CD4-positive, alpha-beta T cell (primary cell): ENCODE measurements around the gene CXXC5. TPM values are rescaled to one million over a fixed set of nuclear protein-coding genes. Genes with fewer than 3 reads are reported as not detected.

Source experiments
- ATAC-seq: fragments of 200-7000 bp; cut with Tn5 transposase; one replicate; pipeline ENCODE4 v1.10.0; 2022; ENCODE audit warnings: mild to moderate bottlenecking; ENCODE audit not compliant: poor library complexity
- CTCF ChIA-PET: fragments of 350-600 bp; sonication (Branson Sonifier 250); formaldehyde crosslinking; loops from one replicate; lab custom pipeline; 2021; ENCODE audit warnings: antibody characterized with exemption, inconsistent platforms; lab: Charles Lee
- POLR2A ChIA-PET: fragments of 350-600 bp; sonication (Branson Sonifier 250); formaldehyde crosslinking; loops from one replicate; lab custom pipeline; 2021; ENCODE audit warnings: antibody characterized with exemption, inconsistent platforms; lab: Charles Lee
- DNase-seq, 14 experiments: peaks; one replicate each; pipeline ENCODE4 v3.0.0-alpha.2; 2013 to 2020; ENCODE audit warnings: mixed read lengths in 2 of 14
- H3K27ac ChIP-seq, 2 donors: one replicate each; pipeline versions ENCODE4 v1.5.1 to v1.7.0; 2013; ENCODE audit warnings: low read length in 2 of 2, low read depth in 1 of 2, mild to moderate bottlenecking in 1 of 2
- H3K27me3 ChIP-seq, 2 experiments: 1 replicate in 1 of 2; 2 replicates in 1 of 2; pipeline versions ENCODE4 v1.6.1 to v1.7.0; 2013; ENCODE audit warnings: low read length in 2 of 2, control low read depth in 1 of 2, mild to moderate bottlenecking in 1 of 2, moderate library complexity in 1 of 2; ENCODE audit not compliant: insufficient read depth in 2 of 2, control insufficient read depth in 1 of 2
- H3K36me3 ChIP-seq: one replicate; pipeline ENCODE4 v1.6.1; 2013; ENCODE audit warnings: low read length, control low read depth; ENCODE audit not compliant: insufficient read depth
- H3K4me1 ChIP-seq: one replicate; pipeline ENCODE4 v1.6.1; 2013; ENCODE audit warnings: low read length, control low read depth; ENCODE audit not compliant: insufficient read depth
- H3K4me3 ChIP-seq: one replicate; pipeline ENCODE4 v1.5.1; 2013; ENCODE audit warnings: mild to moderate bottlenecking, low read length, moderate library complexity
- H3K9me3 ChIP-seq, 2 experiments: 1 replicate in 1 of 2; 2 replicates in 1 of 2; pipeline versions ENCODE4 v1.6.1 to v1.7.0; 2013; ENCODE audit warnings: low read length in 2 of 2, mild to moderate bottlenecking in 2 of 2, control low read depth in 1 of 2, moderate library complexity in 1 of 2; ENCODE audit not compliant: control insufficient read depth in 1 of 2, insufficient read depth in 1 of 2
- H3K27ac Mint-ChIP-seq: one replicate; pipeline ENCODE4 v1.8.0; 2020; ENCODE audit warnings: mixed read lengths
- H3K27me3 Mint-ChIP-seq: one replicate; pipeline ENCODE4 v1.8.0; 2021; ENCODE audit warnings: mixed read lengths
- H3K36me3 Mint-ChIP-seq: one replicate; pipeline ENCODE4 v1.8.0; 2021; ENCODE audit warnings: low read depth, mixed read lengths
- H3K4me1 Mint-ChIP-seq: one replicate; pipeline ENCODE4 v1.8.0; 2021; ENCODE audit warnings: low read depth, mixed read lengths
- H3K4me3 Mint-ChIP-seq: one replicate; pipeline ENCODE4 v1.8.0; 2020; ENCODE audit warnings: mild to moderate bottlenecking, mixed read lengths
- H3K9me3 Mint-ChIP-seq: one replicate; pipeline ENCODE4 v1.8.0; 2020; ENCODE audit warnings: mixed read lengths
- intact Hi-C, 2 experiments: fragments of 100-400 bp; cut with DNase I in 1 of 2; cut with micrococcal nuclease in 1 of 2; formaldehyde crosslinking; loops; one replicate each; pipeline versions ENCODE4 v1.15.1 to v1.9.0; 2023 to 2025; cut with DNase I, micrococcal nuclease
- total RNA-seq, 174 experiments: library from RNA in 2 of 174; stranded (reverse) in 2 of 174; gene quantifications; one replicate each; pipeline ENCODE4 v1.2.3 and lab custom pipeline; 2021 to 2026
- TF ChIP-seq, protein P1 (sequence below): fragments of 200-600 bp; IDR thresholded peaks from one replicate; pipeline ENCODE4 v1.8.0; 2022; ENCODE audit warnings: antibody characterized with exemption, mild to moderate bottlenecking

Gene CXXC5
- total RNA-seq, 2 experiments from 2014 or later, result 1.9 to 2.7 TPM

DNA sequence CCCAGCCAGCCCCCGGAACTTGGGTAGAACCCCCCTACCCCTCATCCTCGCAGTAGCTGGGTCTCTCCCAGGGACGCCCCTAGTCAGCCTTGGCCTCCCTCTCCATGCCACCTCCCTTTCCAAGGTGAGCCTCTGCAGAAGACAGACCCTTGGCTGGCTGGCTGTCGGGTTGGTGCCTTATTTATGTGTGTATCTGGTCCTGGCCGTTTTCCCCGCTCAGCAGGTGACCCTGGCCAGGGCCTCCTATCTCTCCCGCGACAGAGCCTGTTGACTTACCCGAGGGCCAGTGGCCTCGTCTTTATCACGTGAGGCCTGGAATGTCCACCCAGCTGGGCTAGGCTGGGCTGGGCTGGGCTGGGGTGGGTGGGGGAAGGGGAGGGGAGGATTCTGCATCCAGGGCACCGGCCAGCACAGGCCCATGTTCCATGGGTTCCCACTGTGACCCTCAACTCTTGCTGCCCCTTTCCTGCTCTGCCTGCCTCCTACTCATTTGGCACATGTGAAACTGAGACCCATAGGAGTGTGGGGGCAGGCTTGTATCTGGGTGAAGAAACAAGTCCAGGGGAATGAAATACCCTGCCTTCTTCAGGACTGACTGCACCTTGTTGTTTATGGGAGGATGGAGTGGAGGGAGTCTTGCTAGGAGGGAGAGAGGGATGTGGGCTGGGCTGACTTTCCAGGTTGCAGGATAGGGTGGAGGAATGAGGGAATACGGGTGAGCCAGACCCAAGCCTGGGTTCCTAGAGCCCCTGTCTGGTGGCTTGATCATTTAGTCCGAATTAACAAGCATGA, 3.1 kb downstream of the CXXC5 start:
- H3K36me3 Mint-ChIP-seq, result no peaks in the 10 kb centered on the region
- H3K27me3 Mint-ChIP-seq, result peaks cover 72% of the 10 kb centered on the region
- ChIA-PET POLR2A (interaction anchor here (0.7 to 1.0 kb wide), 3 partner anchors 14 to 60 kb away, joined by 3 read pairs; no protein-coding TSS in a partner anchor), CTCF (interaction anchor here (0.6 to 5.1 kb wide), 4 partner anchors 15 to 167 kb away, joined by 3 to 22 read pairs (median 6); no protein-coding TSS in a partner anchor)
- TF ChIP-seq, protein P1, sequence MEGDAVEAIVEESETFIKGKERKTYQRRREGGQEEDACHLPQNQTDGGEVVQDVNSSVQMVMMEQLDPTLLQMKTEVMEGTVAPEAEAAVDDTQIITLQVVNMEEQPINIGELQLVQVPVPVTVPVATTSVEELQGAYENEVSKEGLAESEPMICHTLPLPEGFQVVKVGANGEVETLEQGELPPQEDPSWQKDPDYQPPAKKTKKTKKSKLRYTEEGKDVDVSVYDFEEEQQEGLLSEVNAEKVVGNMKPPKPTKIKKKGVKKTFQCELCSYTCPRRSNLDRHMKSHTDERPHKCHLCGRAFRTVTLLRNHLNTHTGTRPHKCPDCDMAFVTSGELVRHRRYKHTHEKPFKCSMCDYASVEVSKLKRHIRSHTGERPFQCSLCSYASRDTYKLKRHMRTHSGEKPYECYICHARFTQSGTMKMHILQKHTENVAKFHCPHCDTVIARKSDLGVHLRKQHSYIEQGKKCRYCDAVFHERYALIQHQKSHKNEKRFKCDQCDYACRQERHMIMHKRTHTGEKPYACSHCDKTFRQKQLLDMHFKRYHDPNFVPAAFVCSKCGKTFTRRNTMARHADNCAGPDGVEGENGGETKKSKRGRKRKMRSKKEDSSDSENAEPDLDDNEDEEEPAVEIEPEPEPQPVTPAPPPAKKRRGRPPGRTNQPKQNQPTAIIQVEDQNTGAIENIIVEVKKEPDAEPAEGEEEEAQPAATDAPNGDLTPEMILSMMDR, result no peak
- H3K9me3 Mint-ChIP-seq, result no peaks in the 10 kb centered on the region
- no peaks in the 10 kb centered on the region for H3K36me3 ChIP-seq
- peak overlapping the region; percentile 45 for H3K4me3 Mint-ChIP-seq
- H3K4me1 ChIP-seq, result peaks cover 44% of the 10 kb centered on the region
- no peak overlapping the region for H3K27ac Mint-ChIP-seq
- H3K9me3 ChIP-seq, result peaks cover 0 to 20% of the 10 kb centered on the region in 2 experiments
- intact Hi-C loops, result loop anchor here in 1 of 2 experiments (2.0 kb wide), 1 partner anchor 14 kb away; no protein-coding TSS in a partner anchor
- no peak overlapping the region for H3K4me3 ChIP-seq
- peaks cover 36% of the 10 kb centered on the region for H3K4me1 Mint-ChIP-seq
- H3K27ac ChIP-seq, result no peak overlapping the region
- DNase-seq, result no peak
- peaks cover 47 to 74% of the 10 kb centered on the region in 2 experiments for H3K27me3 ChIP-seq
- no peak for ATAC-seq

DNA sequence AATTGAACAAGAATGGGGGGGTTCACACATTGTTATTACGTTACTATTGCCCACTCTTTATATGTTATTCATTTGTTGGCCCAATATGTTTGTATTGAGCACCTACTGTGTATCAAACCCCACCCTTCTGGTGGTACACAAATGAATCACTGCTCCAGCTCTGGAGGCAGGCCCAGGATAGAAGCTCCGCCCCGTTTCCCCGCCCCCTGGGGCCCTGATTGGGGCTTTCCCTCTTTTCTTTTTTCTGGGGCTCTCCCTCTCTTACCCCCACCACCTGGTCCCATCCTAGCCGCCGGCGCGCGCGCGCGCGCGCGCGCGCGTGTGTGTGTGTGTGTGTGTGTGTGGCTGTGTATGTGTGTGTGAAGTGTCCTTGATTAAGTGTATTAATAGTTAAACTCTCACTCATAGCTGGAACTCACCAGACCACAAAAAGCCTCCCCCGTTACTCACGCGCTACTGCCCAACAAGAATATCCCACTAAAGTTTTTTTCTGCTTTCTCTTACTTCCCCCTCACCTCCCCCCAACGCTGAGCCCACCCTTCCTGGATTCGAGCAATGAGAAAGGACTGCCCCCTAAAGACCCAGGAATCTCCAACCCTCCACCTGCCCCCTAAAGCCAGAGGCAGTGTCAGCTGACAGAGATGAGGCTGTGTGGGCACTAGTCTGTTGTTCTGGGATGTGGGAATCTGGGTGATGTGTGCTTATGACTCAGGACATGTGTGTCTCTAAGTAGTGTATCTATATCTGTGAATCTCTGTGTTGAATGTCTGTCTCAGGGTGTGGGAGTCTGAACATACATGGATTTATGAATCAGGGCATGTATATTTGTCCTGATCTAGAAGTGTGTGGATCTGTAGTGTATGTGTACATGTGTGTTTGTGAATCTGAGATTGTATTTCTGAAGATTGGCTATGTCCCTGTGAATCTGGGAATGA, 4.0 kb downstream of the CXXC5 start:
- TF ChIP-seq, protein P1, result no peak
- H3K4me3 Mint-ChIP-seq, result peak overlapping the region; percentile 45
- no peaks in the 10 kb centered on the region for H3K36me3 Mint-ChIP-seq
- H3K9me3 Mint-ChIP-seq, result no peaks in the 10 kb centered on the region
- intact Hi-C loops, result loop anchor here in 1 of 2 experiments (2.0 kb wide), 1 partner anchor 15 kb away; no protein-coding TSS in a partner anchor
- peaks cover 0 to 20% of the 10 kb centered on the region in 2 experiments for H3K9me3 ChIP-seq
- H3K4me1 Mint-ChIP-seq, result peaks cover 27% of the 10 kb centered on the region
- DNase-seq (peak in 11 of 14 experiments; percentile 38 to 79 (median 52)), ATAC-seq (peak; percentile 45)
- CTCF ChIA-PET, result interaction anchor here (5.1 kb wide), 1 partner anchor 19 kb away, joined by 22 read pairs; no protein-coding TSS in a partner anchor
- peak overlapping the region in 1 of 2 donors; percentile 38 for H3K27ac ChIP-seq
- no peak overlapping the region for H3K4me3 ChIP-seq
- H3K36me3 ChIP-seq, result no peaks in the 10 kb centered on the region
- H3K27me3 ChIP-seq, result peaks cover 39 to 67% of the 10 kb centered on the region in 2 experiments
- peaks cover 40% of the 10 kb centered on the region for H3K4me1 ChIP-seq
- POLR2A ChIA-PET, result interaction anchor here (0.7 kb wide), 2 partner anchors 15 kb away, joined by 3 read pairs; no protein-coding TSS in a partner anchor
- no peak overlapping the region for H3K27ac Mint-ChIP-seq
- peaks cover 64% of the 10 kb centered on the region for H3K27me3 Mint-ChIP-seq

- H3K27ac Mint-ChIP-seq, result no peak overlapping the region
- Histone ChIP-seq H3K27me3 (peaks cover 32 to 60% of the 10 kb centered on the region in 2 experiments), H3K4me1 (peaks cover 35% of the 10 kb centered on the region), H3K36me3 (no peaks in the 10 kb centered on the region), H3K4me3 (no peak overlapping the region), H3K27ac (peak overlapping the region in 1 of 2 donors; percentile 38), H3K9me3 (peaks cover 0 to 20% of the 10 kb centered on the region in 2 experiments)
- intact Hi-C loops, result no loop called here
- ATAC-seq, result no peak
- H3K36me3 Mint-ChIP-seq, result no peaks in the 10 kb centered on the region
- DNase-seq, result peak in 1 of 14 experiments; percentile 24
- POLR2A ChIA-PET, result no interaction called here
- TF ChIP-seq, protein P1, result no peak
- H3K27me3 Mint-ChIP-seq, result peaks cover 61% of the 10 kb centered on the region
- peaks cover 26% of the 10 kb centered on the region for H3K4me1 Mint-ChIP-seq
- no peak overlapping the region for H3K4me3 Mint-ChIP-seq
- H3K9me3 Mint-ChIP-seq, result no peaks in the 10 kb centered on the region
- CTCF ChIA-PET, result no interaction called here
Measured at GRCh38 chr5:139652788-139653241, 4.7 kb downstream of the CXXC5 start.
